WTC11 (cell line): ENCODE measurements around the gene SEH1L. TPM values are rescaled to one million over a fixed set of nuclear protein-coding genes. Genes with fewer than 3 reads are reported as not detected.

Experiments used
- ATAC-seq: fragments of 200-7000 bp; cut with Tn5 transposase; 2 replicates; pipeline ENCODE4 v1.10.0; 2021; ENCODE audit warnings: mild to moderate bottlenecking, moderate library complexity
- CTCF ChIA-PET: fragments of 300-600 bp; sonication (Branson Sonifier 250); formaldehyde crosslinking; loops from one replicate; lab custom pipeline; 2021; ENCODE audit warnings: antibody characterized with exemption; lab: Charles Lee
- POLR2A ChIA-PET: fragments of 350-600 bp; sonication (Branson Sonifier 250); formaldehyde crosslinking; loops from one replicate; lab custom pipeline; 2021; ENCODE audit warnings: antibody characterized with exemption; lab: Charles Lee
- DNase-seq: peaks from one replicate; pipeline ENCODE4 v3.0.0; 2021; ENCODE audit warnings: low spot score
- H3K27ac Mint-ChIP-seq: 2 replicates; pipeline ENCODE4 v1.8.0; 2021; ENCODE audit warnings: mixed read lengths
- H3K27me3 Mint-ChIP-seq: 2 replicates; pipeline ENCODE4 v1.8.0; 2021; ENCODE audit warnings: low read depth, mild to moderate bottlenecking, moderate library complexity, mixed read lengths
- H3K36me3 Mint-ChIP-seq: 2 replicates; pipeline ENCODE4 v1.8.0; 2021; ENCODE audit warnings: mixed read lengths
- H3K4me1 Mint-ChIP-seq: 2 replicates; pipeline ENCODE4 v1.8.0; 2022; ENCODE audit warnings: mixed read lengths
- H3K4me3 Mint-ChIP-seq: 2 replicates; pipeline ENCODE4 v1.8.0; 2021; ENCODE audit warnings: mild to moderate bottlenecking, moderate library complexity, mixed read lengths
- H3K9me3 Mint-ChIP-seq: 2 replicates; pipeline ENCODE4 v1.8.0; 2021; ENCODE audit warnings: mixed read lengths
- ELF4 ChIP-seq: sonication (generic); formaldehyde crosslinking; IDR thresholded peaks from 2 replicates; pipeline ENCODE4 v1.8.1; 2022; ENCODE audit warnings: low read depth, mild to moderate bottlenecking, moderate library complexity, missing genetic modification reagents
- ESRRA ChIP-seq: sonication (generic); formaldehyde crosslinking; IDR thresholded peaks from 2 replicates; pipeline ENCODE4 v1.8.1; 2022; ENCODE audit warnings: mild to moderate bottlenecking, missing genetic modification reagents, borderline replicate concordance
- ETV6 ChIP-seq: sonication (generic); formaldehyde crosslinking; IDR thresholded peaks from 2 replicates; pipeline ENCODE4 v1.8.1; 2022; ENCODE audit warnings: mild to moderate bottlenecking, missing genetic modification reagents
- FOXJ3 ChIP-seq: sonication (generic); formaldehyde crosslinking; IDR thresholded peaks from 2 replicates; pipeline ENCODE4 v1.9.0; 2021; ENCODE audit warnings: missing genetic modification reagents, mild to moderate bottlenecking, borderline replicate concordance
- FOXK1 ChIP-seq: sonication (generic); formaldehyde crosslinking; IDR thresholded peaks from 2 replicates; pipeline ENCODE4 v1.8.0; 2022; ENCODE audit warnings: mild to moderate bottlenecking, moderate library complexity, missing genetic modification reagents
- IRF2 ChIP-seq: sonication (generic); formaldehyde crosslinking; IDR thresholded peaks from 2 replicates; pipeline ENCODE4 v1.8.0; 2022; ENCODE audit warnings: low read depth, missing genetic modification reagents, borderline replicate concordance
- RELA ChIP-seq: sonication (generic); formaldehyde crosslinking; IDR thresholded peaks from 2 replicates; pipeline ENCODE4 v1.8.1; 2022; ENCODE audit warnings: missing genetic modification reagents, mild to moderate bottlenecking, borderline replicate concordance
- TEAD1 ChIP-seq: sonication (generic); formaldehyde crosslinking; IDR thresholded peaks from 2 replicates; pipeline ENCODE4 v1.8.0; 2022; ENCODE audit warnings: mild to moderate bottlenecking, missing genetic modification reagents
- ZNF121 ChIP-seq: sonication (generic); formaldehyde crosslinking; IDR thresholded peaks from 2 replicates; pipeline ENCODE4 v1.8.0; 2023; ENCODE audit warnings: missing genetic modification reagents
- ZNF219 ChIP-seq: sonication (generic); formaldehyde crosslinking; IDR thresholded peaks from 2 replicates; pipeline ENCODE4 v1.8.0; 2023; ENCODE audit warnings: missing genetic modification reagents, mild to moderate bottlenecking, borderline replicate concordance
- ZNF232 ChIP-seq: sonication (generic); formaldehyde crosslinking; IDR thresholded peaks from 2 replicates; pipeline ENCODE4 v1.8.0; 2022; ENCODE audit warnings: mild to moderate bottlenecking, missing genetic modification reagents
- ZNF317 ChIP-seq: sonication (generic); formaldehyde crosslinking; IDR thresholded peaks from 2 replicates; pipeline ENCODE4 v1.8.1; 2023; ENCODE audit warnings: low read depth, mild to moderate bottlenecking, moderate library complexity, missing genetic modification reagents, borderline replicate concordance
- total RNA-seq: library from RNA; stranded (reverse); gene quantifications from 3 replicates; pipeline ENCODE4 v1.2.3, GENCODE V29; 2021
- TF ChIP-seq, protein P1 (sequence below): sonication (generic); formaldehyde crosslinking; IDR thresholded peaks from 2 replicates; pipeline ENCODE4 v1.8.0; 2022; ENCODE audit warnings: mild to moderate bottlenecking, missing genetic modification reagents
- TF ChIP-seq, protein P2 (sequence below): sonication (generic); formaldehyde crosslinking; IDR thresholded peaks from 2 replicates; pipeline ENCODE4 v1.8.1; 2022; ENCODE audit warnings: mild to moderate bottlenecking, moderate library complexity, missing genetic modification reagents
- TF ChIP-seq, protein P3 (sequence below): sonication (generic); formaldehyde crosslinking; IDR thresholded peaks from 2 replicates; pipeline ENCODE4 v1.8.1; 2023; ENCODE audit warnings: mild to moderate bottlenecking, moderate library complexity, missing genetic modification reagents
- TF ChIP-seq, protein P4 (sequence below): fragments of 250-450 bp; sonication (Bioruptor Pico); IDR thresholded peaks from 2 replicates; pipeline ENCODE4 v1.9.0; 2021; ENCODE audit warnings: moderate library complexity, mild to moderate bottlenecking, inconsistent platforms, borderline replicate concordance
- TF ChIP-seq, protein P5 (sequence below): sonication (generic); formaldehyde crosslinking; IDR thresholded peaks from 2 replicates; pipeline ENCODE4 v1.8.1; 2022; ENCODE audit warnings: low read depth, missing genetic modification reagents, borderline replicate concordance
- TF ChIP-seq, protein P6 (sequence below): sonication (generic); formaldehyde crosslinking; IDR thresholded peaks from 2 replicates; pipeline ENCODE4 v1.8.0; 2022; ENCODE audit warnings: mild to moderate bottlenecking, missing genetic modification reagents
- TF ChIP-seq, protein P7 (sequence below): sonication (generic); formaldehyde crosslinking; IDR thresholded peaks from 2 replicates; pipeline ENCODE4 v1.8.0; 2023; ENCODE audit warnings: missing genetic modification reagents
- TF ChIP-seq, protein P8 (sequence below): fragments of 250-450 bp; sonication (Bioruptor Pico); IDR thresholded peaks from 2 replicates; pipeline ENCODE4 v1.9.0; 2021; ENCODE audit warnings: mild to moderate bottlenecking, borderline replicate concordance

The SEH1L gene
- total RNA-seq, 1 experiment from 2014 or later = 75.5 TPM

DNA sequence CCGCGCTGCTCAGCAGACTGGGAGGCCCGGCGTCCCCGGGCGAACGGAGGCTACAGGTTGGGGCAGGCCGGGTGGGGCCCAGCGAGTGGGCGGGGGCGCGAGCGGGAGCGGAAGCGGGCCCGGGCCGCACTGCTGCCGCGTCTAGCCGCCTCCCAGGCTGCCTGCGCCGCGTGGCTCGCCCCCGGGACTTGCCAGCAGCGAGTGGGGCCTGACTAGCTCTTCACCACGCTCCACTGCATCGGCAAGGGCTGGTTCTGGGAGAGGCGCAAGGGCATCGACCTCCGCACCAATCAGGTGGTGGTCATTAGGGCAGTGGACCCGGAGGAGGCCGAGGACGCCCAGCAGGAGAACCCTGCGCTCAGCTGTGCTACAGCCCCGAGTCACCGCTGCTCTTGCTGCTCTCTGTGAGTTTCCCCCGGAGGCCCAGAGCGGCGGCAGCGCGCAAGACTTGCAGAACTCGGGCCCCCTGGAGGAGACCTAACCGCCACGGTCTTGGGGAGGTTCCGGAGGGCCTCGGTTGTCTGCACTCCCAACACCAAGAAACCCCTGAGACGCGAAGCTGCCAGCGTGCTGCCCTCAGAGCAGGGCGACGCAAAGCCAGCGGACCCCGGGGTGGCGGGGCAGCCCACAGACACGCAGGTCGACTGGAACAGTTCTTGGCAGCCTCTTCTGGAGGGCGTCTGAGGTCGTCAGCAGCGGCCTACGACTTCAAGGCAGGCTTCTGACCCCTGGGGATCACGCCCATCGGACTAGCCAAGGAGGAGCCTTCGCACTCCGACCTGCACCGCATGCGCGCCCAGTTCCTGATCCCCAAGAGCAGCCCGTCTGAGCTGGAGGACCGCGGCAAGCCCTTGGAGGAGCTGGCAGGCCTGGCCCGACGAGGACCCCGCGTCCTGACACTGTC is 36.5 kb upstream of the SEH1L start:
- H3K4me3 Mint-ChIP-seq = peak overlapping the region; percentile 63
- H3K27ac Mint-ChIP-seq = no peak overlapping the region
- ChIA-PET CTCF (interaction anchor here (0.5 to 3.3 kb wide), 13 partner anchors 11 to 184 kb away, joined by 3 to 23 read pairs (median 5); no protein-coding TSS in a partner anchor), POLR2A (interaction anchor here (0.6 to 1.7 kb wide), 4 partner anchors 27 to 209 kb away, joined by 3 to 6 read pairs (median 4); partner anchors contain the start of genes CEP76, PSMG2, PTPN2 and SEH1L)
- no peaks in the 10 kb centered on the region for H3K36me3 Mint-ChIP-seq
- peaks cover 54% of the 10 kb centered on the region for H3K27me3 Mint-ChIP-seq
- DNase-seq (peak; percentile 63), ATAC-seq (peak; percentile 56)
- no peaks in the 10 kb centered on the region; the same call in 1 of the 2 replicates for H3K4me1 Mint-ChIP-seq
- no peaks in the 10 kb centered on the region for H3K9me3 Mint-ChIP-seq
- TF ChIP-seq ETV6 (0 out of 2 replicates have a peak, but pooled peaks have one; percentile 19), ESRRA (CRISPR knock-in tag) (no peak), ZNF232 (no peak), TEAD1 (CRISPR knock-in tag) (no peak), ZNF317 (0 out of 2 replicates have a peak, but pooled peaks have one; percentile 12), ZNF219 (no peak), ZNF121 (0 out of 2 replicates have a peak, but pooled peaks have one; percentile 58), ELF4 (no peak), RELA (CRISPR knock-in tag) (no peak), FOXK1 (CRISPR knock-in tag) (0 out of 2 replicates have a peak, but pooled peaks have one; percentile 29), FOXJ3 (CRISPR knock-in tag) (no peak), IRF2 (CRISPR knock-in tag) (no peak)
- TF ChIP-seq, protein P1, sequence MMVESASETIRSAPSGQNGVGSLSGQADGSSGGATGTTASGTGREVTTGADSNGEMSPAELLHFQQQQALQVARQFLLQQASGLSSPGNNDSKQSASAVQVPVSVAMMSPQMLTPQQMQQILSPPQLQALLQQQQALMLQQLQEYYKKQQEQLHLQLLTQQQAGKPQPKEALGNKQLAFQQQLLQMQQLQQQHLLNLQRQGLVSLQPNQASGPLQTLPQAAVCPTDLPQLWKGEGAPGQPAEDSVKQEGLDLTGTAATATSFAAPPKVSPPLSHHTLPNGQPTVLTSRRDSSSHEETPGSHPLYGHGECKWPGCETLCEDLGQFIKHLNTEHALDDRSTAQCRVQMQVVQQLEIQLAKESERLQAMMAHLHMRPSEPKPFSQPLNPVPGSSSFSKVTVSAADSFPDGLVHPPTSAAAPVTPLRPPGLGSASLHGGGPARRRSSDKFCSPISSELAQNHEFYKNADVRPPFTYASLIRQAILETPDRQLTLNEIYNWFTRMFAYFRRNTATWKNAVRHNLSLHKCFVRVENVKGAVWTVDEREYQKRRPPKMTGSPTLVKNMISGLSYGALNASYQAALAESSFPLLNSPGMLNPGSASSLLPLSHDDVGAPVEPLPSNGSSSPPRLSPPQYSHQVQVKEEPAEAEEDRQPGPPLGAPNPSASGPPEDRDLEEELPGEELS (CRISPR knock-in tag) = no peak
- TF ChIP-seq, protein P2, sequence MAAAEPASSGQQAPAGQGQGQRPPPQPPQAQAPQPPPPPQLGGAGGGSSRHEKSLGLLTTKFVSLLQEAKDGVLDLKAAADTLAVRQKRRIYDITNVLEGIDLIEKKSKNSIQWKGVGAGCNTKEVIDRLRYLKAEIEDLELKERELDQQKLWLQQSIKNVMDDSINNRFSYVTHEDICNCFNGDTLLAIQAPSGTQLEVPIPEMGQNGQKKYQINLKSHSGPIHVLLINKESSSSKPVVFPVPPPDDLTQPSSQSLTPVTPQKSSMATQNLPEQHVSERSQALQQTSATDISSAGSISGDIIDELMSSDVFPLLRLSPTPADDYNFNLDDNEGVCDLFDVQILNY (CRISPR knock-in tag) = no peak
- TF ChIP-seq, protein P3, sequence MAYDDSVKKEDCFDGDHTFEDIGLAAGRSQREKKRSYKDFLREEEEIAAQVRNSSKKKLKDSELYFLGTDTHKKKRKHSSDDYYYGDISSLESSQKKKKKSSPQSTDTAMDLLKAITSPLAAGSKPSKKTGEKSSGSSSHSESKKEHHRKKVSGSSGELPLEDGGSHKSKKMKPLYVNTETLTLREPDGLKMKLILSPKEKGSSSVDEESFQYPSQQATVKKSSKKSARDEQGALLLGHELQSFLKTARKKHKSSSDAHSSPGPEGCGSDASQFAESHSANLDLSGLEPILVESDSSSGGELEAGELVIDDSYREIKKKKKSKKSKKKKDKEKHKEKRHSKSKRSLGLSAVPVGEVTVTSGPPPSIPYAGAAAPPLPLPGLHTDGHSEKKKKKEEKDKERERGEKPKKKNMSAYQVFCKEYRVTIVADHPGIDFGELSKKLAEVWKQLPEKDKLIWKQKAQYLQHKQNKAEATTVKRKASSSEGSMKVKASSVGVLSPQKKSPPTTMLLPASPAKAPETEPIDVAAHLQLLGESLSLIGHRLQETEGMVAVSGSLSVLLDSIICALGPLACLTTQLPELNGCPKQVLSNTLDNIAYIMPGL (CRISPR knock-in tag) = peak; percentile 68; the same call in 1 of the 2 replicates
- TF ChIP-seq, protein P4, sequence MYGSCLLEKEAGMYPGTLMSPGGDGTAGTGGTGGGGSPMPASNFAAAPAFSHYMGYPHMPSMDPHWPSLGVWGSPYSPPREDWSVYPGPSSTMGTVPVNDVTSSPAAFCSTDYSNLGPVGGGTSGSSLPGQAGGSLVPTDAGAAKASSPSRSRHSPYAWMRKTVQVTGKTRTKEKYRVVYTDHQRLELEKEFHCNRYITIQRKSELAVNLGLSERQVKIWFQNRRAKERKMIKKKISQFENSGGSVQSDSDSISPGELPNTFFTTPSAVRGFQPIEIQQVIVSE (CRISPR knock-in tag) = no peak
- TF ChIP-seq, protein P5, sequence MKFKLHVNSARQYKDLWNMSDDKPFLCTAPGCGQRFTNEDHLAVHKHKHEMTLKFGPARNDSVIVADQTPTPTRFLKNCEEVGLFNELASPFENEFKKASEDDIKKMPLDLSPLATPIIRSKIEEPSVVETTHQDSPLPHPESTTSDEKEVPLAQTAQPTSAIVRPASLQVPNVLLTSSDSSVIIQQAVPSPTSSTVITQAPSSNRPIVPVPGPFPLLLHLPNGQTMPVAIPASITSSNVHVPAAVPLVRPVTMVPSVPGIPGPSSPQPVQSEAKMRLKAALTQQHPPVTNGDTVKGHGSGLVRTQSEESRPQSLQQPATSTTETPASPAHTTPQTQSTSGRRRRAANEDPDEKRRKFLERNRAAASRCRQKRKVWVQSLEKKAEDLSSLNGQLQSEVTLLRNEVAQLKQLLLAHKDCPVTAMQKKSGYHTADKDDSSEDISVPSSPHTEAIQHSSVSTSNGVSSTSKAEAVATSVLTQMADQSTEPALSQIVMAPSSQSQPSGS (CRISPR knock-in tag) = no peak
- TF ChIP-seq, protein P6, sequence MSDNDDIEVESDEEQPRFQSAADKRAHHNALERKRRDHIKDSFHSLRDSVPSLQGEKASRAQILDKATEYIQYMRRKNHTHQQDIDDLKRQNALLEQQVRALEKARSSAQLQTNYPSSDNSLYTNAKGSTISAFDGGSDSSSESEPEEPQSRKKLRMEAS (CRISPR knock-in tag) = peak; percentile 59; the same call in 1 of the 2 replicates
- TF ChIP-seq, protein P7, sequence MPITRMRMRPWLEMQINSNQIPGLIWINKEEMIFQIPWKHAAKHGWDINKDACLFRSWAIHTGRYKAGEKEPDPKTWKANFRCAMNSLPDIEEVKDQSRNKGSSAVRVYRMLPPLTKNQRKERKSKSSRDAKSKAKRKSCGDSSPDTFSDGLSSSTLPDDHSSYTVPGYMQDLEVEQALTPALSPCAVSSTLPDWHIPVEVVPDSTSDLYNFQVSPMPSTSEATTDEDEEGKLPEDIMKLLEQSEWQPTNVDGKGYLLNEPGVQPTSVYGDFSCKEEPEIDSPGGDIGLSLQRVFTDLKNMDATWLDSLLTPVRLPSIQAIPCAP (CRISPR knock-in tag) = peak; percentile 35; the same call in 1 of the 2 replicates
- TF ChIP-seq, protein P8, sequence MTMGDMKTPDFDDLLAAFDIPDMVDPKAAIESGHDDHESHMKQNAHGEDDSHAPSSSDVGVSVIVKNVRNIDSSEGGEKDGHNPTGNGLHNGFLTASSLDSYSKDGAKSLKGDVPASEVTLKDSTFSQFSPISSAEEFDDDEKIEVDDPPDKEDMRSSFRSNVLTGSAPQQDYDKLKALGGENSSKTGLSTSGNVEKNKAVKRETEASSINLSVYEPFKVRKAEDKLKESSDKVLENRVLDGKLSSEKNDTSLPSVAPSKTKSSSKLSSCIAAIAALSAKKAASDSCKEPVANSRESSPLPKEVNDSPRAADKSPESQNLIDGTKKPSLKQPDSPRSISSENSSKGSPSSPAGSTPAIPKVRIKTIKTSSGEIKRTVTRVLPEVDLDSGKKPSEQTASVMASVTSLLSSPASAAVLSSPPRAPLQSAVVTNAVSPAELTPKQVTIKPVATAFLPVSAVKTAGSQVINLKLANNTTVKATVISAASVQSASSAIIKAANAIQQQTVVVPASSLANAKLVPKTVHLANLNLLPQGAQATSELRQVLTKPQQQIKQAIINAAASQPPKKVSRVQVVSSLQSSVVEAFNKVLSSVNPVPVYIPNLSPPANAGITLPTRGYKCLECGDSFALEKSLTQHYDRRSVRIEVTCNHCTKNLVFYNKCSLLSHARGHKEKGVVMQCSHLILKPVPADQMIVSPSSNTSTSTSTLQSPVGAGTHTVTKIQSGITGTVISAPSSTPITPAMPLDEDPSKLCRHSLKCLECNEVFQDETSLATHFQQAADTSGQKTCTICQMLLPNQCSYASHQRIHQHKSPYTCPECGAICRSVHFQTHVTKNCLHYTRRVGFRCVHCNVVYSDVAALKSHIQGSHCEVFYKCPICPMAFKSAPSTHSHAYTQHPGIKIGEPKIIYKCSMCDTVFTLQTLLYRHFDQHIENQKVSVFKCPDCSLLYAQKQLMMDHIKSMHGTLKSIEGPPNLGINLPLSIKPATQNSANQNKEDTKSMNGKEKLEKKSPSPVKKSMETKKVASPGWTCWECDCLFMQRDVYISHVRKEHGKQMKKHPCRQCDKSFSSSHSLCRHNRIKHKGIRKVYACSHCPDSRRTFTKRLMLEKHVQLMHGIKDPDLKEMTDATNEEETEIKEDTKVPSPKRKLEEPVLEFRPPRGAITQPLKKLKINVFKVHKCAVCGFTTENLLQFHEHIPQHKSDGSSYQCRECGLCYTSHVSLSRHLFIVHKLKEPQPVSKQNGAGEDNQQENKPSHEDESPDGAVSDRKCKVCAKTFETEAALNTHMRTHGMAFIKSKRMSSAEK (CRISPR knock-in tag) = no peak
